Inferior parietal cortex (tissue), 1 donor: ENCODE data around the gene CCNDBP1.
"Not testable (repeated sequence)": the region's sequence is repeated elsewhere in the genome, so short reads cannot be mapped to it uniquely, and the experiment has no call there.

Experiments used
- DNase-seq: peaks from one replicate; pipeline ENCODE4 v3.0.0-alpha.2; 2016; ENCODE audit errors: extremely low spot score

Gene CCNDBP1, protein sequence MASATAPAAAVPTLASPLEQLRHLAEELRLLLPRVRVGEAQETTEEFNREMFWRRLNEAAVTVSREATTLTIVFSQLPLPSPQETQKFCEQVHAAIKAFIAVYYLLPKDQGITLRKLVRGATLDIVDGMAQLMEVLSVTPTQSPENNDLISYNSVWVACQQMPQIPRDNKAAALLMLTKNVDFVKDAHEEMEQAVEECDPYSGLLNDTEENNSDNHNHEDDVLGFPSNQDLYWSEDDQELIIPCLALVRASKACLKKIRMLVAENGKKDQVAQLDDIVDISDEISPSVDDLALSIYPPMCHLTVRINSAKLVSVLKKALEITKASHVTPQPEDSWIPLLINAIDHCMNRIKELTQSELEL

DNA sequence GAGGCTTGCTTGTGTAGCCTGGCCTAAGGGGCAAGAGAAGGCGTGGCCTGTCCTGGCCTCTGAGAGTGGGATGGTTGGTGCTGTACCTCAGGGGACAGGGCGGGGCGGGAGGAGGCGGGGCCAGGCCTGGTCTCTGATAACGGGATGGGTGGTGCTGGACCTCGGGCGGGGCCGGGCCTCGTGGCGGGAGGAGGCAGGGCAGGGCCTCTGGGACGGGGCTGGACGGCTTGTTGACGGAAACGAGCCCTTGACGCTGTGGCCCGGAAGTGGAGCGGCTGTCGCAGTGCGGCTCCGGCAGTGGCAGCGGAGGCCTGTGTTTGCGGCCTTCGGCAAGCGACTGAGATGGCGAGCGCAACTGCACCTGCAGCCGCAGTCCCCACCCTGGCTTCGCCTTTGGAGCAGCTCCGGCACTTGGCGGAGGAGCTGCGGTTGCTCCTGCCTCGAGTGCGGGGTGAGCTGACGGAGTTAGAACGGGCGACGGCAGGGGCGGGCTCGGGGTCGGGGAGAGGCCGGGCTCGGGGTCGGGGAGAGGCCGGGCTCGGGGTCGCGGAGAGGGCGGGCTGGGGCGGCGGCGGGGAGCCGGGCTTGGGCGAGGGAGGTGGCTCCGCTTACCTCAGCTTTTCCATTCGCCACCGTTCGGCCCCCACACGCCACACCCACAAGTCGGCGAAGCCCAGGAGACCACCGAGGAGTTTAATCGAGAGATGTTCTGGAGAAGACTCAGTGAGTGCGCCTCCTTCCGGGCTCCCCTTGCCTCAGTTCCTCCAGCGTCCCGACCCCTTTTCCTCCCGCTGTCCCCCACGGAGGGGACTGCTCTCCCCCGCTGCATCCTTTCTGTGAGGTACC, at the start of gene CCNDBP1:
Gene CCNDBP1, plus strand, starts transcription at position 247 of the 846 bp plus-strand sequence. Its CDS starts 96 bp downstream, at position 343.
- peak; percentile 74 for DNase-seq

DNA sequence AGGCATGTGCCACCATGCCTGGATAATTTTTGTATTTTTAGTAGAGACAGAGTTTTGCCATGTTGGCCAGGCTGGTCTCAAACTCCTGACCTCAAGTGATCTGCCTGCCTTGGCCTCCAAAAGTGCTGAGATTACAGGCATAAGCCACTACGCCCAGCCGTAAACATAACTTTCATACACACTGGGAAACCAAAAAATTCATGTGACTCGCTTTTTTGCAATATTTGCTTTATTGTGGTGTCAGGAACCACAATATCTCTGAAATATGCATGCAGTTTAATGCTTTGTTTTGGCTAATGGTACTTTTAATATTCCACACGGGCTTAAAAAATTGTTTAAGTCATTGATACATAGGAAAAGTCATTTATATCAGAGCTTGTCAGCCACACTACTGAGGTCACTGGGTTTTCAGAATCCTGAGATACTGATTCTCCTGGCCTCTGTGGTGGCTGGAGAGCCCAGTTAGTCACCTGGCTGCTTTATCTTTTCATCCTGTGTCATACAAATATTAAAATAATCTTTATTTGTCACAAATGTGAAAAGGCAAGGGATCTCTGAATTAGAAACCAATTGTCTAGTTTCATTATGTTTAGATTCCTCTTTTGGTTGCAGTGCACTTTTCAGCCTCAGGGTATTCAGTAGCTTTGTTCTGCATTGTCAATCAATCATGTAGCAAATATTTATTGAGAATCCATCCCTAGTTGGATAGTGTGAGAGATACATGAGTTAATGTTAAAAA, 41.8 kb upstream of the CCNDBP1 start:
- DNase-seq = no peak

GRCh38 chr15:43144512-43144911, 40.7 kb upstream of the CCNDBP1 start:
- DNase-seq = no peak

DNA sequence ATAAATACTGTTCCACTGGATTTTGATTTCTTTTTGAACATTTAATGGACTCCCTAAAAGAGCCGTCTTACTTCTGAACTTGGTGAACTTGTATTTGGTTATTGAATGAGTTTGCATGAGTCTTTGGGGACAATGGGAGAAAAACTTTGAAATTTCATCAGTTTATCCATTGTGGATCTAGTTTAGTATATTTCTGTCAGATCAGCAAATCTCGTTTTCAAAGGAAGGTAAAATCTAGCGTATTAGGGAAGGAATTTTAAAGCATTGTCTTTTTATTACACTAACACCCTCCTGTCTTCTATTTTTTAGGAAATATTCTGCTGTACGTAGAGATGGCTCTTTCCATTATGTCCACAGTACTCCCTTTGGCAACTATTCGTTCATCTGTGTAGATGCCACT, 39.0 kb upstream of the CCNDBP1 start:
- DNase-seq = no peak

DNA sequence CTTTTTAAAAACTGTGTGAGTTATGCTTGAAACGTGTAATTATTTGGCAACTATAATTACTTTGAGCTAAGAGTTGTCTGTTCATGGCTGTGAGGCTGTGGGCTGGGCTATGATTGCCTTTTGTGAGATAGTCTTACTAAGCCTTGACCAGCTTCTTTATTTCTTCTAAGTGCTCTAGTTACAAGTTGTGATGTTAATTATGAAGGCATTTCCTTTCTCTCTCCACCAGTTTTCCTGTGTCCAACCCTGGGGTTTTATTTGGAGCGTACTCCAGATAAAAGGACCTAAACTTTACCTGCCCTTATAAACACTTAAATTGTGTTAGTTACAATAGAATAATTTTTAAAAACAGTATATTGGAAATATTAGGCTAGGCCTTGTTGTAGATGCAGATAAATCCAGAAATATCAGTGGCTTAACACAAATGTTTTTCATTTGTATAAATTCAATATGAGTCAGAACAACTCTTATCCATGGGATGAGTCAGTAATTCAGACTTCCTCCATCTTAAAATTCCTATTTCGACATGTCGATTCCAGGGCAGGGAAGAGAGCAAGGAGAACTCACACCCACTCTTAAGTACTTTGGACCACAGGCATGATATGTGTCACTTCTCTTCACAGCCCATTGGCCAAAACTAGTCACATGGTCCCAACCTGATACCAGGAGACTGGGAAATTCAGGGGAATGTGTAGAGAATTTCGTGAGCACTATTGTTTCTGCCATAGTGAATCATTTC, 34.8 kb upstream of the CCNDBP1 start:
- no peak for DNase-seq

GRCh38 chr15:43151688-43152087, 33.5 kb upstream of the CCNDBP1 start:
- no peak for DNase-seq

DNA sequence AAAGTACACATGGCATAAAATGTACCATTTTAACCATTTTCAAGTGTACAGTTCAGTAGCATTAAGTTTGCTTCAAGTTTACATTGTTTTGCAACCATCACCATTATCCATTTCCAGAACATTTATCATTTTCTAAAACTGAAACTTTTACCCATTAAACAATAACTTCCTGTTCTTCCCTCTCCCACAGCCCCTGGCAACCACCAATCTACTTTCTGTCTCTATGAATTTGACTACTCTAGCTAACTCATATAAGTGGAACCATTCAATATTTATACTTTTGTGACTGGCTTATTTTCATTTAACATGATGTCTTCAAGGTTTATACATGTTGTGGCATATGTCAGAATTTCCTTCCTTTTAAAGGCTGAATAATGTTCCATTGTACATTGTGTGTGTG, 31.9 kb upstream of the CCNDBP1 start:
- DNase-seq = no peak

DNA sequence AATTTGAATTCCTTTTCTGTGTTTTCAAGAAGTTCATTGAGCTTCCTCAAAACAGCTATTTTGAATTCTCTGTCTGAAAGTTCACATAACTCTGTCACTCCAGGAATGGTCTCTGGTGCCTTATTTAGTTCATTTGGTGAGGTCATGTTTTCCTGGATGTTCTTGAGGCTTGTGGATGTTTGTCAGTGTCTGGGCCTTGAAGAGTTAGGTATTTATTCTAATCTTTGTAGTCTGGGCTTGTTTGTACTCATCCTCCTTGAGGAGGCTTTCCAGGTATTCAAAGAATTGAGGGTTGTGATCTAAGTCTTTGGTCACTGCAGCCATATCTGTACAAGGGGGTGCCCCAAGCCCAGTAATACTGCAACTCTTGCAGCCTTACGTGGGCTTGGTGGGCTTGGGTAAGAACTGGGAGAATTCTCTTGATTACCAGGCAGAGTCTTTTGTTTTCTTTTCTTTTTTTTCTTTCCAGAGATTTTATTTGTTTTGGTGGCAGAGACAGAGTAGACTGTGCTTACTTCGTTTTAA, 19.3 kb upstream of the CCNDBP1 start:
- DNase-seq = no peak

GRCh38 chr15:43167261-43167660, 17.9 kb upstream of the CCNDBP1 start:
- DNase-seq = not testable (repeated sequence)

DNA sequence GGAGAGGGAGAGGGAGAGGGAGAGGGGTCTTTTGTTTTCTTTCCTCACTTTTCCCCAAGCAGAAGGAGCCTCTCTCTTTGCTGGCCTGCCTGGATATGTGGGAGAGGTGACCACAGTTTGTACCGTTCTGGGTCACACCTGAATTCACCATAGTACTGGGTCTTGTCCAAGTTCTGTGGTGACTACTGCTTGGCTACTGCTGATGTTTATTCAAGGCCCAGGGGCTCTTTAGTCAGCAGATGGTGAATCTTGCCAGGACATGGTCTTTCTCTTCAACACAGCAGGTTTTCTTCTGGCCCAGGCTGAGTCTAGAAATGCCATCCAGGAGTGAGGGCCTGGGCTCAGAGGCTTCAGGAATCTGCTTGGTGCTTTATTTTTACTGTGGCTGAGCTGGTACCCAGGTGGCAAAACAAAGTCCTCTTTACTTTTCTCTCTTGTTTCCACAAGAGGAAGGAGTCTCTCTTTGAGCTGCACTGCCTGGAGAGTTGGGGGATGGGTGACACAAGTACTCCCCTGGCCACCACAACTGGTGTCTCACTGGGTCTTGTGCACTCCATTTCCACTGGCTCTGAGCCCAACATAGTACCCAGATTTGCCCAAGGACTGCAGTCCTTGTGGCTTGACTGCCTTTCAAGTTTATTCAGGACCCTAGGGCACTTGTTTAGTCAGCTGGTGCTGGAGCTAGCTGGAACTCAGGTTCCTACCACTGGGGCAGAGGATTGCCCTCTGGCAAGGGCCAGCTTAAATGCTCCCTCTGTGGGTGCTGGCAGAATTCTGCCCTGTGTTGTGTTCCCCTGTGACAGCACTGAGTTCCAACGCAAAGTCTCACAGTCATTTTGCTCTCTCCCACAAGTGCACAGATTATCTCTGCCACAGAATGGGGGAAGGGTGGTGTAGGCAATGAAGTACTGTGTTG, 16.8 kb upstream of the CCNDBP1 start:
- DNase-seq = no peak

DNA sequence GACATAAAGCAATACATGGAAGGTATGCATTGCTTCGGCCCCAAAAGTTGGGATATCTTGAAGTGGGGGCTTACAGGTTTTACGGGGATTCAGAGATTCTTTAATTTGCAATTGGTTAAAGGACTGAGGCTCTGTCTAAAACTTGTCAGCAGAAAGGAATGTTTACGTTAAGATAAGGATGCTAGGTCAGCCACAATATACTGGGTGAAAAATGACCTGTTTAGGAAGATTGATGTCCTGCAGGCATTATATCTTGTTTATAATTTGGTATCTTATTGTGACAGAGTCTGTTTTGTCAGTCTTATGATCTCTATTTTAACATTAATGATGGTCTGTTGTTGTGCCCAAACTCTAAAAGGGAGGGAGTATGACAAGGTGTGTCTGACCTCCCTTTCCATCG, 15.3 kb upstream of the CCNDBP1 start:
- no peak for DNase-seq

DNA sequence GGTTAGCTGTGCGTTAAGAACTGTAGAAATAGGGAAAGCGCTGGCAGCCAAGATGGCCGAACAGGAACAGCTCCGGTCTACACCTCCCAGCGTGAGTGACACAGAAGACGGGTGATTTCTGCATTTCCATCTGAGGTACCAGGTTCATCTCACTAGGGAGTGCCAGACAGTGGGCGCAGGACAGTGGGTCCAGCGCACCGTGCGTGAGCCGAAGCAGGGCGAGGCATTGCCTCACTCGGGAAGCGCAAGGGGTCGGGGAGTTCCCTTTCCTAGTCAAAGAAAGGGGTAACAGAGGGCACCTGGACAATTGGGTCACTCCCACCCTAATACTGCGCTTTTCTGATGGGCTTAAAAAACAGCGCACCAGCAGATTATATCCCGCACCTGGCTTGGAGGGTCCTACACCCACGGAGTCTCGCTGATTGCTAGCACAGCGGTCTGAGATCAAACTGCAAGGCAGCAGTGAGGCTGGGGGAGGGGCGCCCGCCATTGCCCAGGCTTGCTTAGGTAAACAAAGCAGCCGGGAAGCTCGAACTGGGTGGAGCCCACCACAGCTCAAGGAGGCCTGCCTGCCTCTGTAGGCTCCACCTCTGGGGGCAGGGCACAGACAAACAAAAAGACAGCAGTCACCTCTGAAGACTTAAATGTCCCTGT, 9.4 kb upstream of the CCNDBP1 start:
- DNase-seq = not testable (repeated sequence)

GRCh38 chr15:43177147-43177546, 8.1 kb upstream of the CCNDBP1 start:
- DNase-seq = not testable (repeated sequence)

- DNase-seq = no peak
Measured at GRCh38 chr15:43183270-43183669, 1.9 kb upstream of the CCNDBP1 start.

GRCh38 chr15:43184407-43185124, 637 bp upstream of the CCNDBP1 start:
- no peak for DNase-seq

DNA sequence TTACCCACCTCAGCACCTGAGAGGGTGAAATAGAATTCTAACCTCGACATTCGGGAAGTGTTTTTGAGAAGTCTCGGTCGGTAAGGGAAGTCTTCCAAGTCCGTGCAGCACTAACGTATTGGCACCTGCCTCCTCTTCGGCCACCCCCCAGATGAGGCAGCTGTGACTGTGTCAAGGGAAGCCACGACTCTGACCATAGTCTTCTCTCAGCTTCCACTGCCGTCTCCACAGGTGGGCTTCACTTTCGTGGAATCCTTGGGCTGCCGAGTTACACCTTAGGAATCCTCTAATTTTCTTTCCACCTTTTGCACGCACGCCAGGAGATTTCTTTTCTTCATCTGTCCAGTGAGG, 775 bp downstream of the CCNDBP1 start:
- DNase-seq = peak; percentile 32

- peak; percentile 36 for DNase-seq
Measured at GRCh38 chr15:43187544-43188155, 2.4 kb downstream of the CCNDBP1 start.

DNA sequence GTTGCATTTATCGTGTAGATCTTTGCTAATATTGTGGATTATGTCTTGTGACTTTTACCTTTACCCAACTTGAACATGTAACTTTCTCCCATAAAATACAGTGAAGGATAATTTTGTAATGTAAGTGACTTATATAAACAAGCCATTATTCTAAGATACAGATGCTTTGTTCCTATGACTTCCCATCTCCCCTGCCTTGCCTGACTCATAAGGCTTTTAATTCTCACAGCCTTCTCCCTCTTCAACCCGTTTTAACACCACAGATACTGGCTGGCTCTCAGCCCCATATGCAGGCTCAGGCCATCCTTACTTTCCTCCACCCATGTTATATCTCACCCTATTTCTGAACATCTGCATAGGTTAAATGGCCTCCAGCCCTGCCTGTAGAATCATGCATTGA, 4.1 kb downstream of the CCNDBP1 start:
- DNase-seq = no peak

GRCh38 chr15:43190178-43190577, 5.0 kb downstream of the CCNDBP1 start:
- no peak for DNase-seq
